Epithelial cell of prostate (primary cell): ENCODE measurements around the gene PPP2R2D.
A peak's percentile ranks its signal among the peaks of the same experiment; 100 is the strongest.
"Not testable (repeated sequence)": the region's sequence is repeated elsewhere in the genome, so short reads cannot be mapped to it uniquely, and the experiment has no call there.

Experiments used
- DNase-seq: peaks from one replicate; pipeline ENCODE4 v3.0.0-alpha.2; 2011; ENCODE audit warnings: low read depth, low spot score
- H3K27ac ChIP-seq: fragments of 450-650 bp; 2 replicates; pipeline ENCODE4 v1.5.1; 2017; ENCODE audit warnings: mild to moderate bottlenecking

The PPP2R2D gene

DNA sequence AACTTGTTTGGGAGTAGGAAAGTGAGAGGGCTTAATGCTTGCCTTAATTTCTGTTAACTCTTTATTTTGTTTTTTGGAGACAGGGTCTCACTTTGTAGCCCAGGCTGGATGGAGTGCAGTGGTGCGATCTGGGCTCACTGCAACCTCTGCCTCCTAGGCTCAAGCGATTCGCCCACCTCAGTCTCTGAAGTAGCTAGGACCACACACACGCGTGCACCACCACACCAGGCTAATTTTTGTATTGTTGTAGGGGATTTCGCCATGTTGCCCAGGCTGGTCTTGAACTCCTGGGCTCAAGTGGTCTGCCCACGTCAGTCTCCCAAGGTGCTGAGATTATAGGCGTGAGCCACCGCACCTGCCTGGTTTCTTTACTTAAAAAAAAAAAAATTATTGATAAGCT is 1.9 kb downstream of the PPP2R2D start:
- DNase-seq: no peak
- H3K27ac ChIP-seq: peak overlapping the region; percentile 78

DNA sequence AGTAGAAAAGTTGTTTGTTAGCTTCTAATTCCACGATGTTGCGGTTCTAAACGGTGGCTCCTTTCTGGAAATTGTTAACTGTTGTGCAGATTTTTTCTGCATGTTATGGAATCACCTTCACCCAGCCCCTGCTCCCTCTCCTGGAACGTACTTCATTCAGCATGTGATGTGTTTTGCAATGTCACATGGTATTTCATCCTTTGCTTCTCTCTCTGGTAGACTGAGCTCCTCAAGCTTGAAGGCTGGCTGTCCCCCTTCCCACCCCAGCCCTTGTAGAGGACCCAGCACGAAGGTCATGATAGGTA is 4.4 kb downstream of the PPP2R2D start:
- no peak for DNase-seq
- H3K27ac ChIP-seq: peak overlapping the region; percentile 78

DNA sequence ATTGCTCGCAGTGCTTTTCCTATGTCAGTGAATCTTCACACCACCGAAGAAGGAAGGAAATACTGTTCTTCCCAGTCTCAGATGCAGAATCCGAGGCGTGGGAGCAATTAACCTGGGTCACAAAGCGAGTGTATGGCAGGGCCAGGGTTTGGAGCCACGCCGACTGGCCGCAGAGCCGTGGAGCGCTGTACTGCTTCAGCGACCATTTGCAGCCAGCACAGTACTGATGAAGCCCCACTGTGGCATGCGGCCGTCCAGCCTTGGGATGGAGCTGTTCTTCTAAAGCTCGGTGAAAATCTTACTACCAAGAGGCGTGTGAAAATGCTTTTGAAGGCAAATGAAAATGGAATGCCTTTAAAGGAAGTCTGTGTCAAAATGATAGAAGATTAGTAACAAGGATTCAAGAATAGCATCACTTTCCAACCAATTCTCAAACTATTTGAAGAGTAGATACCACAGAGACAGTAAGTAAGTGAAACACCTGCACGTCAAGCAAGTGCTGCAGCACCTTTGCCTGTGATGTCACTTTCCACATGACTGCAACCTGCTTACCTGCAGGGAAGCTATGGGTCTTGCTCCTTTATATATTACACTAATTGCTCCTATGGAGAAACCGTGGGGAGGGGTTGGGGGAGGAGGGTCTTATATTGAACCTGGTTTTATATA is 4.9 kb downstream of the PPP2R2D start:
- peak overlapping the region; percentile 78 for H3K27ac ChIP-seq
- DNase-seq: no peak

DNA sequence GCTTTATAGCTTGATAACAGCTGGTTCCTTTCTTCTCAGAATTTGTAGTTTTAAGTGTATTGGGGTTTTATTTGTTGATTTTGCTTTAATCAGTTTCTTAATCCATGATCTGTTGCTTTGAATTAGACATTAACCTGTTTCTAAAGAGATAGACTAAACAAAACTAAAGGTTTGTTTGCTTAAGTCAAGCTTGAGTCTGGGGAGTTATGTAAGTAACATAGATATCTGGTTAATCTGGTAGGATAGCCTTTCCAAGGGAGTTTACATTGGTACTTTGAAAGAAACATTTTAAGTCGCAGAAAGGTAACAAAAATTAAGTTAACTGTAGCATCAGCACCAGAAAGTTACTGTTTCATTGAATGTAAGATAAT is 5.4 kb downstream of the PPP2R2D start:
- no peak overlapping the region for H3K27ac ChIP-seq
- no peak for DNase-seq

DNA sequence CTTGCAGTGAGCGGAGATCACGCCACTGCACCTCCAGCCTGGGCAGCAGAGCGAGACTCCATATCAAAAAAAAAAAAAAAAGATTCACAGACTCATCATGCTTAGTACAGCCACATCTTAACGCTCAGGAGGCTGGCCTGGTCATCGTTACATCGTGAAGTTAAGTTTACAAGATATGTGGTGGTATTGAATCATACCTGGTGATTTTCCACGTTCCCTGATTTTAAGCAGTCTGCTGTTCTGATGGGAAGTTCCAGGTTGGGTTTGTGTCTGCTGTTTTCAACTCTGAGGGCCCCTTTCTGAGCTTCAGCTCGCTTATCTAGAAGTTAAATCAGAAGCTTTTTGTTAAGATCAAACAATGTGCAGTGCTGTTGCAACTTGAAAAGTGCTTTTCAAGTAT is 6.9 kb downstream of the PPP2R2D start:
- peak overlapping the region; percentile 36 for H3K27ac ChIP-seq
- no peak for DNase-seq

DNA sequence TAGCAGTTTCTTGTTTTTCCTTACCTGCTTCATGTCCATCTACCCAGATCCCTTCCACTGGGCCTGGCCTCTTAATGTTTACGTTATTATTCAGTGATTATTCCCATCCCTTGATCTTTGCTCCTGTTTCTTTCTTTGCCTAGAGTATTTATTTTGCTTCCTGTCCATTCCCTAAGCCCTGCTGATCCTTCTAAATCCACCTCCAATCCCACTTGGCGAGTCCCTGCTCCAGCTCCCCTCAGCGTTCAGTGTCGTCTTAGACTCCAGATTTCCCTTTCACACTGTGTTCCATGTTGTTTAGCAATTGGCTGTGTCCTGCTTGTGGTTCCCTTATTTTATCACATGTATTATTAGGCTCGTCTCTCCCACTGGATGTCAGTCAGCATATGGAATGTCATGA is 7.3 kb downstream of the PPP2R2D start:
- no peak for DNase-seq
- peak overlapping the region; percentile 36 for H3K27ac ChIP-seq

DNA sequence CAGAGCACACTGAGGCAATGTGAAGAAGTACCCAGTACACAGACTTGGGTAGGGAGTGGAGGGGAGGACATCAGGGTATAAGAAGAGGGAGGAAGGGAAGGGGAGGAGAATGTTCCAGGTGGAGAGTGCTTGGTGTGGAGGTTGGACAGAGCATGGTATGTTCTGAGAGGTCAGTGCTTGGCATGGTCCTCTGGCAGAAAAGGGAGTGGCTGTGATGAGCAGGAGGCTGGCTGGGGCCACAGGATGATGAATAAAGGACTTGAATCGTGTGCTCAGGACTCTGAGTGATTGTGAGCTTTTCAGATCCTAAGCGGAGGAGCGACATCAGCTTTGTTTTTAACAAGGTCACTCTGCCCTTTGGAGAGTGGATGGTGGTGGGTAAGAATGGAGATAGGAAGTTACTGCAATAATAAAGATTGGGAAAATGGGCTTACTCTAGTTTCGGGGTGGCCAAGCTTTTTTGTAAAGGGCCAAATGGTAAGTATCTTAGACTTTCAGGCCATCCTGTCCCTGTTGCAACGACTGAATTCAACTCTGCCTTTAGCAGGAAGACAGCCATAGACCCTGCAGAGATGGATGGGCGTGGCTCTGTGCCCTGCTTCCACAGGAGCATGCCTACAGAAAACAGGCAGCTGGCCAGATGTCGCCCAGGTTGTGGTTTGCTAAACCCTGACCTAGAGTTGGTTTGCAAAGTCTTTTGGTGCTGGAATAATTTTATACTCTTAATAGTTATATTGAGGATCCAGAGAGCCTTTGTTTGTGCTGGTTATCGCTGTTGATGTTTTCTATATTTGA is 8.4 kb downstream of the PPP2R2D start:
- no peak for DNase-seq
- H3K27ac ChIP-seq: no peak overlapping the region

DNA sequence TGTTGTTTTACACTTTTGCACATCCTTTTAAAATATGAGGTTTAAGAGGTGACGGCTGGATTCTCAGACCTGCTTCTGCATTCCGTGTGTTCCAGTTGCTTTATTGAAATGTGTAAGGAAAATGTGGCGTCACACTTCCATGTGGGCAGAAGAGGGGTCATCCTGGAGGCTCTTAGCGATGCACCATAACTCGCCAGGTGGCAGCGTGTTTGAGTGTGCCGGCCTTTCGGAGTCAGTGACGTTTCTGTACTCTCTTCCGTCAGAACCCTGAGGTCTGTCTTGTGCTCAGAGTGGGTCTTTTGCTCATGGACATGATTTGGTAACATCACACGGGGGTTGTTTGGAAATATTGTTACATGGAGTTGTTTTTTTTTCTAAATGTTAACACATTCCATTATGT is 9.1 kb downstream of the PPP2R2D start:
- no peak overlapping the region for H3K27ac ChIP-seq
- DNase-seq: no peak

DNA sequence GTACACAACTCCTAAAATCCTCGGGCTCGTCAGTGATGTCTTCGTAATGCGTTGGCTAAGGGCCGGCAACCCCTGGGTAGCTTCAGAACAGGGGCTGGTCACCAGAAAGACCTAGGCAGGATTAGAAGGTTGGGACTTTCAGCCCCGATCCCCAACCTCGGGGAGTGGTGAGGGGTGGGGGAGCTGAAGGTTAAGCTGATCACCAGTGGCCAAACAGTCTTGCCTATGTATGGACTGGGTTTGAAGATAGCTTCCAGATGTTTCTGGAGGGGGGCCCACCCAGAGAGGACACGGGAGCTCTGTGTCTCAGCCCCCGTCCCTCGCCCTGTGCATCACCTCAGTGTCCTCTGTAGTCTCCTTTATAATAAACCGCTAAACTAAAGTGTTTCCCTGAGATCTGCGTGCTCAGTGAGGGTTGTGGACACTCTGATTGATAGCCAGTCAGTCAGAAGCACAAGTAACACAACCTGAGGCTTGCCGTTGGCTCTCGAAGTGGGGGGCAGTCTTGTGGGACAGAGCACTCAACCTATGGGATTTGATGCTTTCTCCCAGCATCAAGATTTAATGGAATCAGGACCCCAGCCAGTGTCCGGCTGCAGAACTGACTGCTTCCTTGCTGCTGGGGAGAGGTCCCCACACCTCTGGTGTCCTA is 10.0 kb downstream of the PPP2R2D start:
- no peak for DNase-seq
- H3K27ac ChIP-seq: no peak overlapping the region

DNA sequence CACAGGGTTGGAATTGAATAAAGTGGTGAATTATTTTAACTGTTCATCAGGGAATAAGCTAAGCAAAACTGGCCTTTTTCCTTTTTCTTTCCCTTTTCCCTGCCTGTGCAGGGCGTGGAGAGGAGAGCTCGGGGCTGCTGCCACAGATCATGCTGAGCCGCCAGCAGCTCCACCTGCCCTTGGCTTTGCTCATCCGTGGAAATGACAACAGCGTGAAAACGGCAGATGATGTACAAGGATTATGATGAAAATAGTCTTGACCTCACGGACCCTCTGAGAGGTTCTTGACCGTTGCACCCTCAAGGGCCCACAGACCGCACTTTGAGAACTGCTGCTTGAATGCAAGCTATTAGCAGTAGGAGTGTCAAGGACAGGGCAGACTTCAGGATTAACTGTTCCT is 10.6 kb downstream of the PPP2R2D start:
- no peak for DNase-seq
- H3K27ac ChIP-seq: no peak overlapping the region

DNA sequence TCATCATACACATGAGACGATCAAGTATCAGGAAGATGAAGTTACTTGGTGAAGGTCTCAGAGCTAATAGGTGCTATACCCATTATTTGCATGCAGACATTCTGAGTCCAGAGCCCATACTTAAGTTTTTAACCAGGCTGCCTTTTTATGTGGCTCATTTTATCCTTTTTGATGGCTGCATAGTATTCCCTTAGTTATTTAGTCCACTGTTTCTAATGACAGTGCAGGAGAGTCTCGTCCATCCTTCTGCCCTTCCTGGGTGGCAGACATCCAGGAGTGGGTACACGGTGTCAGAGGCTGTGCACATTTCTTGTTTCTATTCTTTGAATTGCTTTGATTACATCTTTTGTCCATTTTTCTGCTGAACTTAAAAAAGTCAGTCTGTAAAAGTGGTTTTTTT is 11.8 kb downstream of the PPP2R2D start:
- H3K27ac ChIP-seq: no peak overlapping the region
- DNase-seq: no peak

DNA sequence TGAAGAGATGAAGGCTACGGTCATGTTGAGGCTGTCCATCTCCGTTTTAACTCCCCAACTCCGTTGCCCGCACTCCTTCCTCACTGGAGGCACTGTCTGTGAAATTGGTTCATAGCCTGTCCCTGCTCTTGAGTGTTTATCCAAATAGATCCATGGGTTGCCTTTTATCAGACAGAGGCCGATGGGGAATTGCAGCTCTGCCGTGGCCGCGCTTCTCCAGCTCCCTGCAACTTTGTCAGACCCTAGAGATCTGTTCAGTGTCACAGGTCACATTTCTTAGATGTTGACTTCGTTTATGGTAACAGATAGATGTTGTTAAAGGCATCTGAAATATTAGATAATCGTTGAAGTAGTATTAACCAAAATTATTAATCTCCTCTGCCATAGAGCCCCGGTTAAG is 14.7 kb downstream of the PPP2R2D start:
- no peak for DNase-seq
- no peak overlapping the region for H3K27ac ChIP-seq

DNA sequence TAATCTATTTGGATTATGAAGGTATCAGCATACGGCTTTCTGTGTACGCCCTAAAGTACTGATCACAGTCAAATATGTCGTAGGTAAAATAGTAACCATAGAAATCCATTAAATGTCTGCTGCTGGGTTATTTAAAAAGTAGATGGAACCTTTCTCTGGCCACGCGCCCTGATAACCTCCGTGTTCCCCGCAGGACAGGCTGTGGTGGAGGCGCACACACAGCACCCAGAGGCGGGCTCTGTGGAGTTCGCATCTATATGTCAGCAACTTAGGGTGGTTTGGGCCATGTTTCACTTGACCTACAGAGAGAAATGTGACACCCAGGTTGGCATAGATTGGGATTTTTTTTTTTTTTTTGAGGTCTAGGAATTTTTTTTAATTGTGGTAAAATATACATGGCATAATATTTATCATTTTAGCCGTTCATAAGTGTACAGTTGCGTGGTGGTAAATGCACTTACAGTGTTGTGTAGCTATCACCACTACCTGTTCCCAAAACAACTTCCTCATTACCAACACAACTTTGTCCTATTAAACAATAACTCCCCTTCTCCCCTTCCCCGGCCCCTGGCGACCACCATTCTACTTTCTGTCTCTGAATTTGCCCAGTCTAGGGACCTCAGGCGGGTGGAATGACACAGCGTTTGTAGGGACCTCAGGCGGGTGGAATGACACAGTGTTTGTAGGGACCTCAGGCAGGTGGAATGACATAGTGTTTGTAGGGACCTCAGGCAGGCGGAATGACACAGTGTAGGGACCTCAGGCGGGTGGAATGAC is 15.4 kb downstream of the PPP2R2D start:
- no peak overlapping the region for H3K27ac ChIP-seq
- no peak for DNase-seq

DNA sequence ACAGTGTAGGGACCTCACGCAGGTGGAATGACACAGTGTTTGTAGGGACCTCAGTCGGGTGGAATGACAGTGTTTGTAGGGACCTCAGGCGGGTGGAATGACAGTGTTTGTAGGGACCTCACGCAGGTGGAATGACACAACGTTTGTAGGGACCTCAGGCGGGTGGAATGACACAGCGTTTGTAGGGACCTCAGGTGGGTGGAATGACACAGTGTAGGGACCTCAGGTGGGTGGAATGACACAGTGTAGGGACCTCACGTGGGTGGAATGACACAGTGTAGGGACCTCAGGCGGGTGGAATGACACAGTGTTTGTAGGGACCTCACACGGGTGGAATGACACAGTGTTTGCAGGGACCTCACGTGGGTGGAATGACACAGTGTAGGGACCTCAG is 16.0 kb downstream of the PPP2R2D start:
- not testable (repeated sequence) for H3K27ac ChIP-seq, DNase-seq

DNA sequence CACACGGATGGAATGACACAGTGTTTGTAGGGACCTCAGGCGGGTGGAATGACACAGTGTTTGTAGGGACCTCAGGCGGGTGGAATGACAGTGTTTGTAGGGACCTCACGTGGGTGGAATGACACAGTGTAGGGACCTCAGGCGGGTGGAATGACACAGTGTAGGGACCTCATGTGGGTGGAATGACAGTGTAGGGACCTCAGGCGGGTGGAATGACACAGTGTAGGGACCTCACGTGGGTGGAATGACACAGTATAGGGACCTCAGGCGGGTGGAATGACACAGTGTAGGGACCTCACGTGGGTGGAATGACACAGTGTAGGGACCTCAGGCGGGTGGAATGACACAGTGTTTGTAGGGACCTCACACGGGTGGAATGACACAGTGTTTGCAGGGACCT is 16.7 kb downstream of the PPP2R2D start:
- H3K27ac ChIP-seq, DNase-seq: not testable (repeated sequence)

DNA sequence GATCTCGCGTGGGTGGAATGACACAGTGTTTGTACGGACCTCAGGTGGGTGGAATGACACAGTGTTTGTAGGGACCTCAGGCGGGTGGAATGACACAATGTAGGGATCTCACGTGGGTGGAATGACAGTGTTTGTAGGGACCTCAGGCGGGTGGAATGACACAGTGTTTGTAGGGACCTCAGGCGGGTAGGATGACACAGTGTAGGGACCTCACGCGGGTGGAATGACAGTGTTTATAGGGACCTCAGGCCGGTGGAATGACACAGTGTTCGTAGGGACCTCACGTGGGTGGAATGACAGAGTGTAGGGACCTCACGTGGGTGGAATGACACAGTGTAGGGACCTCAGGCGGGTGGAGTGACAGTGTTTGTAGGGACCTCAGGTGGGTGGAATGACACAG is 18.7 kb downstream of the PPP2R2D start:
- H3K27ac ChIP-seq, DNase-seq: not testable (repeated sequence)

DNA sequence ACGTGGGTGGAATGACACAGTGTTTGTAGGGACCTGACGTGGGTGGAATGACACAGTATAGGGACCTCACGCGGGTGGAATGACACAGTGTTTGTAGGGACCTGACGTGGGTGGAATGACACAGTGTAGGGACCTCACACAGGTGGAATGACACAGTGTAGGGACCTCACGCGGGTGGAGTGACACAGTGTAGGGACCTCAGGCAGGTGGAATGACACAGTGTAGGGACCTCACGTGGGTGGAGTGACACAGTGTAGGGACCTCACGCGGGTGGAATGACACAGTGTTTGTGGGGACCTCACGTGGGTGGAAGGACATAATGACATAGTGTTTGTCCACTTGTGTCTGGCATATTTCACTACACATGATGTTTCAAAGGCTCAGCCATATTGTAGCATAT is 19.3 kb downstream of the PPP2R2D start:
- peak overlapping the region; percentile 38 for H3K27ac ChIP-seq

DNA sequence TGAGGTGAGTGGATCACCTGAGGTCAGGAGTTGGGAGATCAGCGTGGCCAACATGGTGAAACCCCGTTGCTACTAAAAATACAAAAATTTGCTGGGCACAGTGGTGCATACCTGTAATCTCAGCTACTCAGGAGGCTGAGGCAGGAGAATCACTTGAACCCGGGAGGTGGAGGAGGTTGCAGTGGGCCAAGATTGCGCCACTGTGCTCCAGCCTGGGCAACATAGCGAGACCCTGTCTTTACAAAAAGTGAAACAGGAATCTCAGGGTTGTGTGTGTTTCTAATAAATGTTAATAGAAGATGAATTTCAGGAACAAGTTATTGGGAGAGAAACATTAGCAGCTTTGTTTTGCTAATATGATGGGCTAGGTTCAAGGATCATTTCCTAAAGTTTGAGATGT is 19.9 kb downstream of the PPP2R2D start:
- no peak for DNase-seq
- H3K27ac ChIP-seq: peak overlapping the region; percentile 38

More for the DNA sequence above, 19.3 kb downstream of the PPP2R2D start:
- DNase-seq: no peak

DNA sequence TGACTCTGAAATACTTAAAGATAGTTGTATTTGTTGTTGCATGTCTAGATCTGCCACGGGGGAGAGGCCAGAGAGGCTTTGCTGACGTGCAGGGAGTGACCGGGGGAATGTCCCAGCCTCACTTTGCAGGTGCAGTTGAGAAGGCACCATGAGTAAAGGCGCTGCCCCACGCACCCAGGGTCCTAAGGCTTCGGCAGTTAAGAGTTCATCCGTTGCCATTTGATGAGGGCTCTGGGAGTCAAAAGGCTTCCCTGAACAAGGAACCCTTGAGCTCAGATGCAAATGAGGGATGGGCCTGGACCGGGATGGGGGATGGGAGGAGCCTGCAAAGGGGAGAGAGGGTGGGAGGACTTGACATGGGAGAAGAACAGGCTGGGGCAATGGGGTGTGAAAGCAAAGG is 20.4 kb downstream of the PPP2R2D start:
- peak overlapping the region; percentile 38 for H3K27ac ChIP-seq
- DNase-seq: no peak

DNA sequence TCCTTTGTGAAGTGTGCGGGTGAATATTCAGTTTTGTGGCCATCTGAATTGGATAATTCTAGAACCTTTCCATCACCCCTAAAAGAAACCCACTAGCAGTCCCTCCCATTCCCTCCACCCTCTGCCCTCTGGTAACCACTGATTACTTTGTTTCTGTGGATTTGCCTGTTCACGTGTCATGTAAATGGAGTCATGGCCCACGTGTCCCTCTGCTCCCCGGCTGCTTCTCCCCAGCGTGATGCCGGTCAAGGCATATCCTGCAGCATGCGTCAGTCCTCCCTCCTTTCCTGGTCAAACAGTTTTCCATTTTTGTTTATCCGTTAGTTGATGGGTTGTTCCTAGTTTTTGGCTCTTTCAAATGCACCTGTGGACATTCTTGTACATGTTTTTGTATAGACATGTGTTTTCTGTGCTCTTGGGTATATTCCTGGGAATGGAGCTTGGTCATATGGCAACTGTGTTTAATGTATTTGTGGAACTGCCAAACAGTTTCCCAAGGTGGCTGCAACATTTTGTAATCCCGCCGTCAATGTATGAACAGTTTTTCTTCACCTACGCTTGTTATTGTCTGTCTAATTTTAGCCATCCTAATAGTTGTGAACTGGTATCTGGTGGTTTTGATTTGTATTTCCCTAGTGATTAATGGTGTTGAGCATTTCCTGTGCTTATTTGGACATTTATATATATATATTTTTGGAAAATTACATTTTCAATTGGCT is 22.4 kb downstream of the PPP2R2D start:
- no peak for DNase-seq
- H3K27ac ChIP-seq: no peak overlapping the region
